AG04449 (cell line): ENCODE data around the gene IP6K3.
A peak's percentile ranks its signal among the peaks of the same experiment; 100 is the strongest.

ENCODE experiments used
- CTCF ChIA-PET: fragments of 350-600 bp; formaldehyde crosslinking; extraction: SDS; loops from one replicate; lab custom pipeline; 2021; ENCODE audit warnings: antibody characterized with exemption; lab: Yijun Ruan, JAX
- POLR2A ChIA-PET: fragments of 400-600, 350-600 bp; formaldehyde crosslinking; extraction: SDS; loops from one replicate; lab custom pipeline; 2020; ENCODE audit warnings: antibody characterized with exemption, inconsistent platforms; lab: Yijun Ruan, JAX
- DNase-seq: peaks from one replicate; pipeline ENCODE4 v3.0.0-alpha.2; 2010; ENCODE audit warnings: low read depth, low spot score
- H3K4me3 ChIP-seq: 2 replicates; pipeline ENCODE4 v1.5.1; 2011; ENCODE audit warnings: low read depth, mild to moderate bottlenecking, control low read depth, low read length
- CTCF ChIP-seq: IDR thresholded peaks from one replicate; pipeline ENCODE4 v1.5.1; 2011; ENCODE audit warnings: mild to moderate bottlenecking, moderate library complexity, low read length, control low read depth, inconsistent platforms; ENCODE audit not compliant: insufficient read depth; ENCODE audit errors: missing control alignments

The IP6K3 gene

GRCh38 chr6:33786736-33787135 is 40.0 kb upstream of the IP6K3 start:
- ChIA-PET POLR2A (interaction anchor here (0.8 to 2.6 kb wide), 3 partner anchors 14 to 17 kb away, joined by 3 to 15 read pairs (median 6); no protein-coding TSS in a partner anchor), CTCF (interaction anchor here (1.1 to 12.9 kb wide), 8 partner anchors 16 to 268 kb away, joined by 3 to 231 read pairs (median 4); partner anchors contain the start of gene UQCC2)
- TF ChIP-seq CTCF = no peak
- DNase-seq = no peak
- H3K4me3 ChIP-seq = peak overlapping the region; percentile 6; the same call in 1 of the 2 replicates

GRCh38 chr6:33785778-33786177 is 39.1 kb upstream of the IP6K3 start:
- no peak for TF ChIP-seq CTCF
- H3K4me3 ChIP-seq = no peak overlapping the region
- ChIA-PET POLR2A (interaction anchor here (1.4 kb wide), 1 partner anchor 14 kb away, joined by 6 read pairs; no protein-coding TSS in a partner anchor), CTCF (interaction anchor here (1.1 to 12.9 kb wide), 3 partner anchors 15 to 201 kb away, joined by 3 to 231 read pairs (median 5); no protein-coding TSS in a partner anchor)
- DNase-seq = peak; percentile 47

- TF ChIP-seq CTCF = no peak
- no peak for DNase-seq
- no peak overlapping the region for H3K4me3 ChIP-seq
- ChIA-PET CTCF (interaction anchor here (1.2 to 12.9 kb wide), 2 partner anchors 14 to 243 kb away, joined by 4 to 231 read pairs; no protein-coding TSS in a partner anchor), POLR2A (no interaction called here)
Measured at GRCh38 chr6:33784787-33785186, 38.1 kb upstream of the IP6K3 start.

- ChIA-PET CTCF (interaction anchor here (1.2 to 12.9 kb wide), 2 partner anchors 13 to 243 kb away, joined by 4 to 231 read pairs; no protein-coding TSS in a partner anchor), POLR2A (no interaction called here)
- no peak for DNase-seq
- H3K4me3 ChIP-seq = no peak overlapping the region
- no peak for TF ChIP-seq CTCF
Measured at GRCh38 chr6:33783781-33784520, 37.2 kb upstream of the IP6K3 start.

- no peak for DNase-seq
- ChIA-PET CTCF (interaction anchor here (1.0 to 12.9 kb wide), 2 partner anchors 11 to 192 kb away, joined by 3 to 231 read pairs; no protein-coding TSS in a partner anchor), POLR2A (interaction anchor here (1.2 kb wide), 1 partner anchor 10 kb away, joined by 5 read pairs; no protein-coding TSS in a partner anchor)
- H3K4me3 ChIP-seq = no peak overlapping the region
- TF ChIP-seq CTCF = no peak
Measured at GRCh38 chr6:33782561-33782960, 35.9 kb upstream of the IP6K3 start.
